Activated CD8-positive, alpha-beta memory T cell treated with anti-CD3 and anti-CD28 coated beads, Interleukin-2, amount 50 U/mL, for 24 hours (primary cell): ENCODE data around the gene PRSS58.

ENCODE experiments used
- DNase-seq: peaks from one replicate; pipeline ENCODE4 v3.0.0-alpha.2; 2020; ENCODE audit errors: extremely low read depth

Gene PRSS58

GRCh38 chr7:142257958-142258357, at the start of gene PRSS58:
TSS of gene PRSS58 (minus strand) at chr7:142258058. CDS start at chr7:142257707, 351 bp downstream.
- no peak for DNase-seq

GRCh38 chr7:142307246-142307900, 49.5 kb upstream of the PRSS58 start:
- DNase-seq, result no peak

DNA sequence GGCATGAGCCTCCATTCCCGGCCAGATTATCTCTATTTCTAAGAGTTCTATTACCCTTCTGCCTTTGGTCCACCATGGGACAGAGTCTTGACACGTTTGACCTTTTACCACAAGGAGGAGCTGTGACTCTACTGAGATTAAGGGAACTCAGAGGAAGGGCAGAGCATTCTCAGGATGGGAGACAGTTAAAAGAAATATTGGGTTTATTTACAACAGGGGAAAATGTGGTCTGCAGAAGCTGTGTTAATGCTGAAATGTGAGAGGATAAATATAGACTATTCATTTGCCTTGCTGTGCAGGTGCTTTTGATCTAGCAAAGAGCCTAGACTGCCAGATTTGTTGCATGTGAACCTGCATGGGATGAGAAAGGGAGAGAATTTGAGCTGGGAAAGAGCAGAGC, 45.8 kb upstream of the PRSS58 start:
- DNase-seq, result no peak

GRCh38 chr7:142301923-142302550, 44.2 kb upstream of the PRSS58 start:
- DNase-seq, result no peak

- DNase-seq, result no peak
Measured at GRCh38 chr7:142301299-142301698, 43.4 kb upstream of the PRSS58 start.

DNA sequence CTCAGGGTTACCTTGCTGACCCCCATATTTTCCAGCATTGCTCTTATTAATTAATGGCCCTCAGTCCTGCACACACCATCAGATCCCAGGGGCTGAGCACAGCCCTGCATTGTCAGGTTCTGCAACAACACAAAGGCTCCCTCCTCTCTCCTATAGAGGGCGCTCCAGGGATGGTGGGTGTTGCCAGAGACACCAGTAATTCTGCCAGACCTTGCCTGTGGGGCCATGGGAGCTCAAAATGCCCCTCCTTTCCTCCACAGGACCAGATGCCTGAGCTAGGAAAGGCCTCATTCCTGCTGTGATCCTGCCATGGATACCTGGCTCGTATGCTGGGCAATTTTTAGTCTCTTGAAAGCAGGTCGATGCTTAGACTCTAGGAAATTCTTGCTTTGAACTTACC, 42.8 kb upstream of the PRSS58 start:
- DNase-seq, result no peak

DNA sequence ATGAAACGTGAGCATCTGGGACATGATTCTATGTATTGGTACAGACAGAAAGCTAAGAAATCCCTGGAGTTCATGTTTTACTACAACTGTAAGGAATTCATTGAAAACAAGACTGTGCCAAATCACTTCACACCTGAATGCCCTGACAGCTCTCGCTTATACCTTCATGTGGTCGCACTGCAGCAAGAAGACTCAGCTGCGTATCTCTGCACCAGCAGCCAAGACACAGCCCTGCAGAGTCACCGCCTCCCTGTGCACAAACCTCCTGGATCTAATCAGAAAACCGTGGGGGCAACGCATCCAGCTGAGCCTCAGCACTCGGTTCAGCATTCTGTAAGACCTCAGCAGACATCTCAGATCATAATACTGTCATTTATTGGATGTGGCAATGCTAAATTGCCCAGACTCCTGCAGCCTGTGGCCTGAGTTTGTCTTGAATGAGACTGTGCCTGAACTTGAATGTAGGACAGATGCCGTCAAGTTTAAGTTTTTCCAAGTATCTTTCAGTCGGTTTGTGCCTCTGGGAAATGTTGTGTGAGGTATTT, 41.5 kb upstream of the PRSS58 start:
- no peak for DNase-seq

DNA sequence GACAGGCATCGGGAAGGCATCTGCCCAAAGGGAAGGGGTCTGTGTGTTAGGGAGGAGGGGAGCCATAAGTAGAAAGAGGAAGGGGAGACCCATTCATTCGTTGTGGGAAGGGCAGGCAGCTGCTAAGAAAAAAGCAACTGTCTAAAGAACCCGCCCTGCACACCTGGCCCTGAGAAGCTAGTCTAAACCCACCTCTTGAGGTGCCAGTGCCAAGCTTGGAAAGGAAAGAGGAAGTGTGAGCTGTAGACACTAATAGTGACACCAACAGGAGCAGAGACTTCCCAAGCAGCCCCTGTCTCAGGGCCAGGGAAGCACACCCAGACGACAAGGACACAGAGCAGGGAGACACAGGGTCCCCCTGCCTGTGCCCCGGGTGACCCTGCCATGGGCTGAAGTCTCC, 40.8 kb upstream of the PRSS58 start:
- DNase-seq, result no peak

GRCh38 chr7:142298009-142298408, 40.2 kb upstream of the PRSS58 start:
- no peak for DNase-seq

- DNase-seq, result no peak
Measured at GRCh38 chr7:142280263-142280662, 22.4 kb upstream of the PRSS58 start.

- DNase-seq, result no peak
Measured at GRCh38 chr7:142279601-142280000, 21.7 kb upstream of the PRSS58 start.

DNA sequence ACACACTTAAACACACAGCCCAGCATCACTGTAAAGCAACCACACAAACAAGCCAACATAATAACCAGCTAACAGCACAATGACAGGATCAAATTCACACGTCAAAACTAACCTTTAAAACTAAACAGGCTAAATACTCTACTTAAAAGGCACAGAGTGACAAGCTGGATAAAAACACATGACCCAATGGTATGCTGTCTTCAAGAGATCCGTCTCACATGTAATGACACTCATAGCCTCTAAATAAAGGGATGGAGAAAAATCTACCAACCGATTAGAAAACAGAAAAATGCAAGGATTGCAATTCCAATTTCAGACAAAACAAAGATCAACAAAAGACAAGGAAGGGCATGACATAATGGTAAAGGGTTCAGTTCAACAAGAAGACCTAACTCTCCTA, 17.2 kb upstream of the PRSS58 start:
- DNase-seq, result no peak

DNA sequence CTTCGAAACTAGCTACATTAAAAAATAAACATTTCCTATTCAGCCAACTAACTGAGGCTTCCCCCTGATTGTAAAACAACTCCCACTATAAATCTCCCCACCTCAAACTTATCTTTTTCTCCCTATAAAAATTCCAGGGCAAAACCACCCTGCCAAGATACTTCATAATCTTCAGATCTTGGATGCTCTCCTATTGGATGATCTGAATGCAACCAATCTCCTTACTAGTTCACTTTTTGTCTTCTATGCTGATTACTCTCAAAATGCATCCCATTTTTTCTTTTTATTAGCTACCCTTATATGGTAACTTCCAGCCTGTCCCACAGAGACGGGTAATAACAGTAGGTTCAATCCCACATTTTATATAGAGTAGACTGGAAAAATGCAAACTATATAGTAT, 15.0 kb upstream of the PRSS58 start:
- no peak for DNase-seq

DNA sequence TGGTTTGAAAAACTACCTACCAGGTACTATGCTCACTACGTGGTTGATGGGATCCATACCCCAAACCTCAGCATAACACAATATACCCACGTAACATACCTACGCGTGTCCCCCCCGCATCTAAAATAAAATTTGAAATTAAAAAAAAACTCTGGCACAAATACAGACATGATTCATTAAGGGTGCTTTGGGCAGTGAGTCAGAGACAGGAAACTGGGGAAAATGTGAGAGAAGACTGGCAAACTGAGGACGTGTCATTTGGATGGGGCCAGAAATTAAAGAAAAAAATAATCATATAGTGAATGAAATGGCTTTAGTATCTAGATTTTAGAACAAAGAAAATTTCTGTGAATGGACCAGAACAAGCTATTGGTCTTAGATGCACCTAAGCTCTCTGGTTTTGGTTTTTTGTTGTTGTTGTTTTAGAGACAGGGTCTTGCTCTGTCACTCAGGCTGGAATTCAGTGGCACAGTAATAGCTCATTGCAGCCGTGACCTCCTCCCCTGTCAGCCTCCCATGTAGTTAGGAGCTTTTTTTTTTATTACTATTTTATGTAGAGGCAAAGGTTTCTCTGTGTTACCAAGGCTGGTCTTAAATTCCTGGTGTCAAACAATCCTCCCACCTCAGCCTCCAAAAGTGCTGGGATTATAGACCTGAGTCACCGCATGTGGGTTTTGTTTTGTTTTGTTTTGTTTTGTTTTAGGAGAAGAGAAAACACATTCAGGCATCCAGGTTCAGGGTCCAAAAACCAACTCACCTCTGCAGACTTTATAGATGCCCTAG, 5.9 kb upstream of the PRSS58 start:
- DNase-seq, result no peak

DNA sequence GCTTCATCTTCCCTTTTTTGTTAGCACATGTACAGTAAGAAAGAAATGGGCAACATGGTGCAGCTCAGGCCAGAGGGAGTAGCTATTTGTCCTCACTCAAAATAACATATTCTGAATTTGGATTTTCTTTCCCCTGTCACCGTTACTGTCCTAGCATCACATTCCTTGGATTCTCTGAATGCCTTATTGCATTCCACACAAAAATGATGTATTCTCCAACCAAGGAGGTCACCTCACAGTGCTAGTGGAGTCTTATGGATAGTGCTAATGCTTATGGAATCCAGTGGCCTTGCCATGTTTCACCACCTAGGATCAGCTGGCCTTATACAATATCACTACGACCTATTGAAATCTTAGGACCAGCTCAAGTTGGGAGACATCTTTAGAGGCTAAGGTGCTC, 7.2 kb downstream of the PRSS58 start:
- DNase-seq, result no peak

DNA sequence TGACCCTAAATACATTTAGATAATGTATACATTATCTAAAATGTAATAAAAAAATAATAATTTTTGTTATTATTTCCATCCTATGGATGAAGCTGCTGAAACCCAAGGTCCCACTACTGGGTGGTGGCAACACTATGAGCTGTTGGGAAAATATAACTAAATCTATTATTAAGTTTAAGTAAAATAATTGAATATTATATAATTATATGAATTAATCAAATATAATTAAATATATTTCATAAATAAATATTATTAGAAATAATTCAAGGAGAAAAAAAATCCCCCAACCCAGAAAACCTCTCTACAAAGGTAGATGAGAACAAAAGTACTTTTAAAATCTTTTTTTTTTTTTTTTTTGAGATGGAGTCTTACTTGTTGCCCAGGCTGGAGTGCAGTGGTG, 7.9 kb downstream of the PRSS58 start:
- no peak for DNase-seq

- DNase-seq, result no peak
Measured at GRCh38 chr7:142248166-142249160, 9.4 kb downstream of the PRSS58 start.

DNA sequence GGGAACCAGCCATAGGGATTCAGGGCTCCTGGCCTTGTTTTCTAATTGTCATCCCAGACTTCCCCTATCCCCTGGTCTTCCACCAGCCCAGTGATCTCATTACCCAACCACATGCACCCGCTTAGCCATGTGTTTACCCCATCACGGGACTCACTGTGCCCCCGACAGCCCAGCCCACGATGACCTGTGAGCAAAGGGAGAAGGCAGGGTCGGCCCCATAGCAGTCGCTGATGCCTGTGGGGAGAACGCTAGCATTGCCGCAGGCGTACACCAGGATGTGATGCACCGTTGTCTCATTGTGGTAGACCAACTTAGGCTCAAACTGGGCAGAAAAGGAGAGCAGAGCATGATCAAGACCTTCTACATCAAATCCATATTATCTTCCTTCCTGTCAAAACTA, 14.0 kb downstream of the PRSS58 start:
- DNase-seq, result no peak

DNA sequence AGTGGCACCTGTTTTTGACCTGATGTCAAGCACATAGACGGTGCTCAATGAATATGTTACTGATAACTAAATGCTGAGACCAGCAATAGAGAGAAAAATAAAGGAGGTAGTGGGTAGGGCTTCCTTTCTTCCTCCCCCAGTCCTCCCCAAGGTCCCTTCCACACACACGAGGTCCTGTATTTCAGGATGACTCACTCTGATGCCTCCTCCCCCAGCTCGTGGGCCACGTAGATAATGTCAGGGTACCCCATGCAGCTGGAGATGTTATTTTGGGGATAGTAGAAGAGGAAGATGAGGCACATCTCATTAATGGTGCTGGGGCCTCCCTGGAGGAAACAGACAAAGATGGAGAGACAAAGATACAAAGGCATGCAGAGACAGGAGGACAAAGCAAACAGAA, 17.3 kb downstream of the PRSS58 start:
- DNase-seq, result no peak

DNA sequence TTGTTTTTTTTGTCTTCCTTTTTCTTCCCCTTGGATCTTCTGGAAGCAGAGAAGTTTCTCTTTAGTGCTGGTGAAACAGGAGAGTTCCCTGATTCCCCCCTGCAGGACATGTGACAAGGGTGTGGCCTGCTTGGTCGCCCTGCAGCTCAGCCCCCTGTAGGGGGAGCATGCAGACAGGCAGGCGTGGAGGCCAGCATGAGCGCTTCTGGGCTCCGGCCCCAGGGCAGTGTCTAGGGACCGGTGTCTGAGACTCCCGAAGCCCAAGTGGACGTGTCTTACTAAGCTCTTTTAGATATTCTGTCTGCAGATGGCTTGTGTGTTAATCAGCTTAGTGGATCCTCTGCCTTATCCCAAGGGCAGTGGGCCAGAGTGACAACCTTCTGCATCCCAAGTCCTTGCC, 26.1 kb downstream of the PRSS58 start:
- DNase-seq, result no peak

GRCh38 chr7:142228537-142229104, 29.2 kb downstream of the PRSS58 start:
- DNase-seq, result no peak
